Measurements from ENCODE around the gene RRP1. TPM values are rescaled to one million over a fixed set of nuclear protein-coding genes. Genes with fewer than 3 reads are reported as not detected.
A peak's percentile ranks its signal among the peaks of the same experiment; 100 is the strongest.

Gene RRP1
- total and polyA plus RNA-seq, 9 of the 15 experiments (the other 6 are each of a cell fraction or from before 2014, with no cell fraction given) = 0.89 to 105 (median 51.6) TPM

DNA sequence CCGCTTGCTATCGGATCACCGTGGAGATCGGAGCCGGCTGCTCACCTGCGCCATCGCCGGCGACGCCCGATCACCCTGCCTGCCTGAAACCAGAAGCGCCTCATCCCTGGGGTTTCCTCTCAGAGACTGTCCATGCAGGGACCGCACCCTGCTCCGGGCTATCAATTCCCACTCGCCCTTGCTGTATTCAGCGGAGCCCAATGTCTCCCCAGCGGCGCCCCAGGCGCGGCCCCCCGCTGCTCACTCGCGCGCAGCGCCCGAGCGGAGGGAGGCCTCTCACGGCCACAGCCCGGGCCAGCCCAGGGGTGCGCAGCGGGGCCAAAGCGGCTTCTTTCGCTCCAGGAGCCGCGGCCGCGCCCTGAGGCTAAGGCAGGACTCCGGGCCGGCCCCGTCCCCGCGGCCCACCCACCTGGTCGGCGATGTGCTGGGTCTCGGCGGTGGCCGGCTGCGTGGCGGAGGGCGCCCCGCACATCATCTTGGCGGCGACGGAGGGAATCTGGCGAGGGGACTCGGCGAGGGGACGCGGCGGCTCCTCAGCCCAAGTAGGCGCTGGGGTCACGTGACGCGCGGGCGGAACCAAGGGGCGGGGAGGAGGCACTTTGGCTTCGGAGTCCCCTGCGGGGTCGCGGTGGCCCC, 13.5 kb upstream of the RRP1 start, which contains the start of gene CSTB (continued):
- TF ChIP-seq TCF7L2 (IDR thresholded peaks at IDR 0.05; ENCODE audit: low read depth, low read length) (peak; percentile 82), SPI1 (IDR thresholded peaks at IDR 0.05; ENCODE audit: borderline replicate concordance, low read depth, low read length) (no peak), EZH2 (IDR thresholded peaks at IDR 0.05; ENCODE audit: borderline replicate concordance, low read depth, low read length) (no peak), BCLAF1 (IDR thresholded peaks at IDR 0.05; ENCODE audit: borderline replicate concordance in 1 of 2, control insufficient read depth in 1 of 2, low read depth in 2 of 2, low read length in 1 of 2) (no peak), CBX3 (IDR thresholded peaks at IDR 0.05; ENCODE audit: borderline replicate concordance in 1 of 2, low read length in 2 of 2) (no peak), C11orf30 (IDR thresholded peaks at IDR 0.05; ENCODE audit: low read depth) (peak; percentile 19; the same call in 1 of the 2 replicates), GABPB1 (CRISPR knock-in tag; IDR thresholded peaks at IDR 0.05) (0 out of 2 replicates have a peak, but pooled peaks have one; percentile 61), NCOA4 (IDR thresholded peaks at IDR 0.05; ENCODE audit: partially characterized antibody) (no peak), KLF16 (IDR thresholded peaks at IDR 0.05) (no peak), FOXK2 (conservative IDR thresholded peaks at IDR 0.05 in 1 of 2, IDR thresholded peaks at IDR 0.05 in 1 of 2; ENCODE audit: low read depth in 2 of 2) (peak in 1 of 2 experiments; percentile 93; a peak in 2 of 4 replicates), ZNF75A (CRISPR knock-in tag; IDR thresholded peaks at IDR 0.05) (no peak), ZNF41 (CRISPR knock-in tag; conservative IDR thresholded peaks at IDR 0.05) (no peak), GTF2A2 (tag; IDR thresholded peaks at IDR 0.05) (no peak), NCOA6 (IDR thresholded peaks at IDR 0.05) (no peak), ARHGAP35 (IDR thresholded peaks at IDR 0.05; ENCODE audit: partially characterized antibody) (no peak), TRIM25 (IDR thresholded peaks at IDR 0.05; ENCODE audit: borderline replicate concordance) (no peak), ZNF717 (CRISPR knock-in tag; IDR thresholded peaks at IDR 0.05) (no peak)
- TF ChIP-seq, protein P1, sequence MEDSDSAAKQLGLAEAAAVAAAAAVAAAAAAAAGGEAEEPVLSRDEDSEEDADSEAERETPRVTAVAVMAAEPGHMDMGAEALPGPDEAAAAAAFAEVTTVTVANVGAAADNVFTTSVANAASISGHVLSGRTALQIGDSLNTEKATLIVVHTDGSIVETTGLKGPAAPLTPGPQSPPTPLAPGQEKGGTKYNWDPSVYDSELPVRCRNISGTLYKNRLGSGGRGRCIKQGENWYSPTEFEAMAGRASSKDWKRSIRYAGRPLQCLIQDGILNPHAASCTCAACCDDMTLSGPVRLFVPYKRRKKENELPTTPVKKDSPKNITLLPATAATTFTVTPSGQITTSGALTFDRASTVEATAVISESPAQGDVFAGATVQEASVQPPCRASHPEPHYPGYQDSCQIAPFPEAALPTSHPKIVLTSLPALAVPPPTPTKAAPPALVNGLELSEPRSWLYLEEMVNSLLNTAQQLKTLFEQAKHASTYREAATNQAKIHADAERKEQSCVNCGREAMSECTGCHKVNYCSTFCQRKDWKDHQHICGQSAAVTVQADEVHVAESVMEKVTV (CRISPR knock-in tag; IDR thresholded peaks at IDR 0.05) = no peak
- TF ChIP-seq, protein P2, sequence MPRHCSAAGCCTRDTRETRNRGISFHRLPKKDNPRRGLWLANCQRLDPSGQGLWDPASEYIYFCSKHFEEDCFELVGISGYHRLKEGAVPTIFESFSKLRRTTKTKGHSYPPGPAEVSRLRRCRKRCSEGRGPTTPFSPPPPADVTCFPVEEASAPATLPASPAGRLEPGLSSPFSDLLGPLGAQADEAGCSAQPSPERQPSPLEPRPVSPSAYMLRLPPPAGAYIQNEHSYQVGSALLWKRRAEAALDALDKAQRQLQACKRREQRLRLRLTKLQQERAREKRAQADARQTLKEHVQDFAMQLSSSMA (CRISPR knock-in tag; IDR thresholded peaks at IDR 0.05) = no peak
- TF ChIP-seq, protein P3, sequence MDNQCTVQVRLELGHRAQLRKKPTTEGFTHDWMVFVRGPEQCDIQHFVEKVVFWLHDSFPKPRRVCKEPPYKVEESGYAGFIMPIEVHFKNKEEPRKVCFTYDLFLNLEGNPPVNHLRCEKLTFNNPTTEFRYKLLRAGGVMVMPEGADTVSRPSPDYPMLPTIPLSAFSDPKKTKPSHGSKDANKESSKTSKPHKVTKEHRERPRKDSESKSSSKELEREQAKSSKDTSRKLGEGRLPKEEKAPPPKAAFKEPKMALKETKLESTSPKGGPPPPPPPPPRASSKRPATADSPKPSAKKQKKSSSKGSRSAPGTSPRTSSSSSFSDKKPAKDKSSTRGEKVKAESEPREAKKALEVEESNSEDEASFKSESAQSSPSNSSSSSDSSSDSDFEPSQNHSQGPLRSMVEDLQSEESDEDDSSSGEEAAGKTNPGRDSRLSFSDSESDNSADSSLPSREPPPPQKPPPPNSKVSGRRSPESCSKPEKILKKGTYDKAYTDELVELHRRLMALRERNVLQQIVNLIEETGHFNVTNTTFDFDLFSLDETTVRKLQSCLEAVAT (IDR thresholded peaks at IDR 0.05) = no peak

All from K562 (cell line).